Kidney epithelial cell (primary cell): ENCODE data around the gene VDAC1. TPM values are rescaled to one million over a fixed set of nuclear protein-coding genes. Genes with fewer than 3 reads are reported as not detected.

Experiments used
- DNase-seq: peaks from one replicate; pipeline ENCODE4 v3.0.0-alpha.2; 2010; ENCODE audit warnings: low read depth
- H3K27me3 ChIP-seq: 2 replicates; pipeline ENCODE4 v1.6.0; 2011; ENCODE audit warnings: low read length; ENCODE audit not compliant: control insufficient read depth, insufficient read depth
- H3K36me3 ChIP-seq: 2 replicates; pipeline ENCODE4 v1.5.1; 2011; ENCODE audit warnings: low read length; ENCODE audit not compliant: control insufficient read depth, insufficient read depth
- H3K4me3 ChIP-seq: 2 replicates; pipeline ENCODE4 v1.5.1; 2011; ENCODE audit warnings: low read depth, mild to moderate bottlenecking, control low read depth, low read length
- CTCF ChIP-seq: IDR thresholded peaks from 2 replicates; pipeline ENCODE4 v1.5.1; 2011; ENCODE audit warnings: mild to moderate bottlenecking, moderate library complexity, low read length, control low read depth, inconsistent platforms; ENCODE audit not compliant: insufficient read depth, poor library complexity, severe bottlenecking
- total RNA-seq: library from RNA; depleted of rRNA; stranded (reverse); fragments of >200 nt; gene quantifications from 2 replicates; pipeline ENCODE4 v1.2.3, GENCODE V29; 2015

The VDAC1 gene
- total RNA-seq, 1 donor from 2014 or later, result 238 TPM

GRCh38 chr5:134000696-134001453 is 3.9 kb downstream of the VDAC1 start:
- peaks cover 2% of the 10 kb centered on the region for H3K36me3 ChIP-seq
- no peak overlapping the region for H3K4me3 ChIP-seq
- no peak for TF ChIP-seq CTCF
- H3K27me3 ChIP-seq, result no peaks in the 10 kb centered on the region
- DNase-seq, result no peak

DNA sequence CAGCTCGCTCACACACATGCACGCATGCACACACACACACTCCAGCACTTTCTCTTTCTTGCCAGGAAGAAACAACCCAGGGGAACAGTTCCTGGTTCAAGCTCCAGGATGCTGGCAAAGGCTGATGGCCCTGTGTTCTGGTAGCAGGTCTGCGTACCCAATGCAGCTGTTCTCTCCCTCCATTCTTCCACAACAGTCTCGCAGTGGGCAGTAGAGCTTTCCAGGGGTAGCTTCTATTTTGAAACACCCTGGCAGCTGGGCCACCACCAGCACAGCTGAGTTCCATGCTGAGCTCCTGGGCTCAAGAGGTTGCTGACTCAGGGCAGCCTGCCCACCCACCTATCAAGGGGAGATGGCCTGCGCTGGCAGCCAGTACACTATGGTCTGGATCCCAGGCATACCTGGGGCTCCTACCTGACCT is 4.7 kb downstream of the VDAC1 start:
- no peak overlapping the region for H3K4me3 ChIP-seq
- H3K27me3 ChIP-seq, result no peaks in the 10 kb centered on the region
- DNase-seq, result no peak
- no peak for TF ChIP-seq CTCF
- H3K36me3 ChIP-seq, result peaks cover 2% of the 10 kb centered on the region

DNA sequence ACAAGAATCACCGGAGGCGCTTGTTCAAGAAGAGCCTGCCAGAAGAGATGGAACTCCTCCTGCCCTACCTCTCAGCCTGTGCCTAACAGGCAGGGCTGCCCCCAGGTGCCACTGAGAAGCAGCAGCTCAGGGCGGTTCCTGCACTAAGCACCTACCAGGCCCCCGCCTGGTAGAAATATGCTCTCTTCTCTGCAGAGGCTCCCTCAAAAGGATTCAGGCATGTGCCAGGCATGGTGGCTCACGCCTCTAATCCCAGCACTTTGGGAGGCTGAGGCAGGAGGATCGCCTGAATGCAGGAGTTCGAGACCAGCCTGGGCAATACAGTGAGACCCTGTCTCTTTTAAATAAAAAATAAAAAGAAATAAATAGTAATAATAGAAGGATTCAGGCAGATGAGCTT is 6.0 kb downstream of the VDAC1 start:
- TF ChIP-seq CTCF, result no peak
- no peak for DNase-seq
- H3K4me3 ChIP-seq, result no peak overlapping the region
- H3K36me3 ChIP-seq, result peaks cover 2% of the 10 kb centered on the region
- no peaks in the 10 kb centered on the region for H3K27me3 ChIP-seq

GRCh38 chr5:133998042-133998441 is 6.7 kb downstream of the VDAC1 start:
- Histone ChIP-seq H3K36me3 (peaks cover 2% of the 10 kb centered on the region), H3K27me3 (no peaks in the 10 kb centered on the region), H3K4me3 (no peak overlapping the region)
- DNase-seq, result no peak
- no peak for TF ChIP-seq CTCF

DNA sequence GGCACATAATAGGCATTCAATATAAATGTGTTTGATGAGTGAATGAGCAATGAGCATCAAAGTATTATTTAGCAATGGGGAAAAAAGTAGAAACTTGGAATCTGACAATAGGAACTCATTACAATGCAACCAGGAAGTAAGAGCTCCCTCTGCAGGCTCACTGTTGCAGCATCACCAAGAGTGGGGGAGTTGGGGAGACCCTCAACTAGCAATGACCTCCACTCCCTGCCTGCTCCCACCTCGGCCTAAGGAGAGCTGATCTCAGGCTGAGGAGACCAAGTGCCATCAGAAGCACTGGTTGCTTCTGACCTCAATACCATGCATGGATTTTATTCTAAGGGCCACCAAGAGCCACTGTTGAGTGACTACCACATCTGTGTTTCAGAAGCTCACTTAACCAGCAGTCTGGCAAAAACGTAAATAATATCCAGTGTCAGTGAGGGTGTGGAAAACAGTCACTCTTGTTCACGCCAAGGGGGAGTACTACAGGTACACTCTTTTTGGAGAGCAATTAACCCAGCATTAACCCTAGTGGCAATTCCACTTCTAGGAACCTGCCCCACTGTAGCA is 8.0 kb downstream of the VDAC1 start:
- H3K4me3 ChIP-seq, result no peak overlapping the region
- peaks cover 2% of the 10 kb centered on the region for H3K36me3 ChIP-seq
- TF ChIP-seq CTCF, result peak; percentile 57
- DNase-seq, result no peak
- no peaks in the 10 kb centered on the region for H3K27me3 ChIP-seq
